ENCODE measurements around the gene SORCS3.
"Not testable (repeated sequence)": the region's sequence is repeated elsewhere in the genome, so short reads cannot be mapped to it uniquely, and the experiment has no call there.

SORCS3 gene

GRCh38 chr10:104690959-104691358, 49.9 kb downstream of the SORCS3 start:
- no peak overlapping the region for H3K27ac ChIP-seq
- no peak for DNase-seq (ENCODE audit: low spot score)
- TF ChIP-seq CTCF (conservative IDR thresholded peaks at IDR 0.05; ENCODE audit: low read depth), result no peak
- CTCF ChIA-PET, result no interaction called here
- POLR2A ChIA-PET (ENCODE audit: low non-redundant PET), result no interaction called here

- DNase-seq (ENCODE audit: low spot score), result no peak
Observed at GRCh38 chr10:104694074-104694473, 53.0 kb downstream of the SORCS3 start.

GRCh38 chr10:104703262-104703661, 62.2 kb downstream of the SORCS3 start:
- H3K27ac ChIP-seq; DNase-seq (ENCODE audit: low spot score); CTCF ChIA-PET; POLR2A ChIA-PET (ENCODE audit: low non-redundant PET): not testable (repeated sequence)

More at GRCh38 chr10:104694074-104694473, 53.0 kb downstream of the SORCS3 start:
- ChIA-PET CTCF (interaction anchor here (0.6 kb wide), 1 partner anchor 1021 kb away, joined by 4 read pairs; no protein-coding TSS in a partner anchor), POLR2A (ENCODE audit: low non-redundant PET) (no interaction called here)
- no peak for TF ChIP-seq CTCF (conservative IDR thresholded peaks at IDR 0.05; ENCODE audit: low read depth)
- no peak overlapping the region for H3K27ac ChIP-seq

GRCh38 chr10:104706886-104707285, 65.8 kb downstream of the SORCS3 start:
- DNase-seq (ENCODE audit: low spot score), result no peak

GRCh38 chr10:104707602-104708459, 66.7 kb downstream of the SORCS3 start:
- ChIA-PET POLR2A (ENCODE audit: low non-redundant PET) (no interaction called here), CTCF (no interaction called here)
- no peak overlapping the region for H3K27ac ChIP-seq
- no peak for DNase-seq (ENCODE audit: low spot score)
- no peak for TF ChIP-seq CTCF (conservative IDR thresholded peaks at IDR 0.05; ENCODE audit: low read depth)

More at GRCh38 chr10:104706886-104707285, 65.8 kb downstream of the SORCS3 start:
- ChIA-PET CTCF (no interaction called here), POLR2A (ENCODE audit: low non-redundant PET) (no interaction called here)
- TF ChIP-seq CTCF (conservative IDR thresholded peaks at IDR 0.05; ENCODE audit: low read depth), result no peak
- no peak overlapping the region for H3K27ac ChIP-seq

- TF ChIP-seq CTCF (conservative IDR thresholded peaks at IDR 0.05; ENCODE audit: low read depth), result no peak
- ChIA-PET CTCF (interaction anchor here (0.7 kb wide), 1 partner anchor 11 kb away, joined by 3 read pairs; no protein-coding TSS in a partner anchor), POLR2A (ENCODE audit: low non-redundant PET) (no interaction called here)
- no peak for DNase-seq (ENCODE audit: low spot score)
- H3K27ac ChIP-seq, result no peak overlapping the region
Observed at GRCh38 chr10:104711302-104711721, 70.2 kb downstream of the SORCS3 start.

GRCh38 chr10:104730593-104730992, 89.5 kb downstream of the SORCS3 start:
- CTCF ChIA-PET, result not testable (repeated sequence)

More at GRCh38 chr10:104730593-104730992, 89.5 kb downstream of the SORCS3 start:
- POLR2A ChIA-PET (ENCODE audit: low non-redundant PET); H3K27ac ChIP-seq; DNase-seq (ENCODE audit: low spot score): not testable (repeated sequence)

All from RWPE1 (cell line).